ENCODE data around the gene CCNC. TPM values are rescaled to one million over a fixed set of nuclear protein-coding genes. Genes with fewer than 3 reads are reported as not detected.

Gene CCNC
- total RNA-seq, 6 experiments from 2014 or later: 30.8 to 45.5 (median 36.0) TPM

- H3K4me1 ChIP-seq: peaks cover 0 to 12% (median 0%) of the 10 kb centered on the region in 4 donors
- H3K27me3 ChIP-seq: peaks cover 0 to 16% of the 10 kb centered on the region in 2 donors
- H3K27ac ChIP-seq: no peak overlapping the region
- ATAC-seq (no peak), DNase-seq (no peak)
- TF ChIP-seq CTCF (IDR thresholded peaks at IDR 0.05): no peak
- no peak for TF ChIP-seq POLR2A (IDR thresholded peaks at IDR 0.05)
- no peaks in the 10 kb centered on the region for H3K9me3 ChIP-seq
- WGBS (ENCODE audit: insufficient coverage, low coverage, low lambda C conversion rate, missing lambda C conversion rate): 19% methylated on average over 6 of the region's 6 CpGs
- intact Hi-C loops (cut with DNase I): no loop called here
- no peaks in the 10 kb centered on the region for H3K36me3 ChIP-seq
- no peak overlapping the region for H3K4me3 ChIP-seq
These were observed 23.4 kb upstream of the CCNC start for GRCh38 chr6:99591673-99592364.

- Histone ChIP-seq H3K4me3 (no peak overlapping the region), H3K9me3 (no peaks in the 10 kb centered on the region), H3K4me1 (peaks cover 0 to 12% (median 0%) of the 10 kb centered on the region in 4 donors), H3K27me3 (peaks cover 0 to 16% of the 10 kb centered on the region in 2 donors), H3K27ac (no peak overlapping the region), H3K36me3 (no peaks in the 10 kb centered on the region)
- ATAC-seq (peak in 2 of 4 donors; percentile 18 to 28), DNase-seq (no peak)
- WGBS (ENCODE audit: insufficient coverage, low coverage, low lambda C conversion rate, missing lambda C conversion rate): 8% methylated on average over 21 of the region's 63 CpGs
- intact Hi-C loops (cut with DNase I): no loop called here
- TF ChIP-seq CTCF (IDR thresholded peaks at IDR 0.05) (no peak), POLR2A (IDR thresholded peaks at IDR 0.05) (no peak)
These were observed 22.5 kb upstream of the CCNC start for GRCh38 chr6:99590728-99591672.

GRCh38 chr6:99589907-99590493, 21.5 kb upstream of the CCNC start:
- Histone ChIP-seq H3K36me3 (no peaks in the 10 kb centered on the region), H3K4me3 (no peak overlapping the region), H3K4me1 (peaks cover 0 to 12% (median 0%) of the 10 kb centered on the region in 4 donors), H3K9me3 (no peaks in the 10 kb centered on the region), H3K27ac (no peak overlapping the region), H3K27me3 (peaks cover 0 to 16% of the 10 kb centered on the region in 2 donors)
- DNase-seq (no peak), ATAC-seq (no peak)
- intact Hi-C loops (cut with DNase I): no loop called here
- WGBS (ENCODE audit: insufficient coverage, low coverage, low lambda C conversion rate, missing lambda C conversion rate): 20% methylated on average over 10 of the region's 10 CpGs
- TF ChIP-seq CTCF (IDR thresholded peaks at IDR 0.05): no peak
- TF ChIP-seq POLR2A (IDR thresholded peaks at IDR 0.05): no peak

GRCh38 chr6:99589290-99589672, 20.8 kb upstream of the CCNC start:
- H3K27me3 ChIP-seq: peaks cover 0 to 14% of the 10 kb centered on the region in 2 donors
- H3K4me1 ChIP-seq: peaks cover 0 to 12% (median 0%) of the 10 kb centered on the region in 4 donors

More at GRCh38 chr6:99589290-99589672, 20.8 kb upstream of the CCNC start:
- 2% methylated on average over 8 of the region's 21 CpGs for WGBS (ENCODE audit: insufficient coverage, low coverage, low lambda C conversion rate, missing lambda C conversion rate)
- peak in 2 of 4 donors; percentile 13 to 24 for ATAC-seq
- Histone ChIP-seq H3K27ac (no peak overlapping the region), H3K9me3 (no peaks in the 10 kb centered on the region), H3K4me3 (peak overlapping the region; percentile 41 to 55 (median 46)), H3K36me3 (no peaks in the 10 kb centered on the region)
- no peak for TF ChIP-seq POLR2A (IDR thresholded peaks at IDR 0.05)
- TF ChIP-seq CTCF (IDR thresholded peaks at IDR 0.05): no peak
- intact Hi-C loops (cut with DNase I): no loop called here
- DNase-seq: no peak

Data from right lobe of liver (tissue), 6 donors.